ENCODE data around the gene ZIC2. TPM values are rescaled to one million over a fixed set of nuclear protein-coding genes. Genes with fewer than 3 reads are reported as not detected.

The ZIC2 gene
- total and polyA plus RNA-seq, 2 experiments from 2014 or later: 0.10 to 0.15 TPM

DNA sequence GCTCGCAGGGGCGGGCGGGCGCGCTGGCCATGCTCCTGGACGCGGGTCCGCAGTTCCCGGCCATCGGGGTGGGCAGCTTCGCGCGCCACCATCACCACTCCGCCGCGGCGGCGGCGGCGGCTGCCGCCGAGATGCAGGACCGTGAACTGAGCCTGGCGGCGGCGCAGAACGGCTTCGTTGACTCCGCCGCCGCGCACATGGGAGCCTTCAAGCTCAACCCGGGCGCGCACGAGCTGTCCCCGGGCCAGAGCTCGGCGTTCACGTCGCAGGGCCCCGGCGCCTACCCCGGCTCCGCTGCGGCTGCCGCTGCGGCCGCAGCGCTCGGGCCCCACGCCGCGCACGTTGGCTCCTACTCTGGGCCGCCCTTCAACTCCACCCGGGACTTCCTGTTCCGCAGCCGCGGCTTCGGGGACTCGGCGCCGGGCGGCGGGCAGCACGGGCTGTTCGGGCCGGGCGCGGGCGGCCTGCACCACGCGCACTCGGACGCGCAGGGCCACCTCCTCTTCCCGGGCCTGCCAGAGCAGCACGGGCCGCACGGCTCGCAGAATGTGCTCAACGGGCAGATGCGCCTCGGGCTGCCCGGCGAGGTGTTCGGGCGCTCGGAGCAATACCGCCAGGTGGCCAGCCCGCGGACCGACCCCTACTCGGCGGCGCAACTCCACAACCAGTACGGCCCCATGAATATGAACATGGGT is 599 bp downstream of the ZIC2 start:
- TF ChIP-seq, protein P1, sequence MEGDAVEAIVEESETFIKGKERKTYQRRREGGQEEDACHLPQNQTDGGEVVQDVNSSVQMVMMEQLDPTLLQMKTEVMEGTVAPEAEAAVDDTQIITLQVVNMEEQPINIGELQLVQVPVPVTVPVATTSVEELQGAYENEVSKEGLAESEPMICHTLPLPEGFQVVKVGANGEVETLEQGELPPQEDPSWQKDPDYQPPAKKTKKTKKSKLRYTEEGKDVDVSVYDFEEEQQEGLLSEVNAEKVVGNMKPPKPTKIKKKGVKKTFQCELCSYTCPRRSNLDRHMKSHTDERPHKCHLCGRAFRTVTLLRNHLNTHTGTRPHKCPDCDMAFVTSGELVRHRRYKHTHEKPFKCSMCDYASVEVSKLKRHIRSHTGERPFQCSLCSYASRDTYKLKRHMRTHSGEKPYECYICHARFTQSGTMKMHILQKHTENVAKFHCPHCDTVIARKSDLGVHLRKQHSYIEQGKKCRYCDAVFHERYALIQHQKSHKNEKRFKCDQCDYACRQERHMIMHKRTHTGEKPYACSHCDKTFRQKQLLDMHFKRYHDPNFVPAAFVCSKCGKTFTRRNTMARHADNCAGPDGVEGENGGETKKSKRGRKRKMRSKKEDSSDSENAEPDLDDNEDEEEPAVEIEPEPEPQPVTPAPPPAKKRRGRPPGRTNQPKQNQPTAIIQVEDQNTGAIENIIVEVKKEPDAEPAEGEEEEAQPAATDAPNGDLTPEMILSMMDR (IDR thresholded peaks at IDR 0.05; ENCODE audit: poor library complexity): no peak
- peak; percentile 82 for TF ChIP-seq EZH2 (IDR thresholded peaks at IDR 0.05; ENCODE audit: borderline replicate concordance)
- Histone ChIP-seq H4K20me1 (ENCODE audit: insufficient read depth, poor library complexity, severe bottlenecking) (no peaks in the 10 kb centered on the region), H3K36me3 (replicated peaks; ENCODE audit: insufficient read depth, low read depth) (no peaks in the 10 kb centered on the region), H3K4me1 (ENCODE audit: insufficient read depth) (peaks cover 15% of the 10 kb centered on the region), H3K4me3 (no peak overlapping the region), H3K79me2 (no peaks in the 10 kb centered on the region), H3K9me2 (replicated peaks; ENCODE audit: insufficient read depth) (no peaks in the 10 kb centered on the region), H3K27me3 (peaks cover 88% of the 10 kb centered on the region), H2AFZ (peak overlapping the region; percentile 35), H3K27ac (no peak overlapping the region), H3K4me2 (peak overlapping the region; percentile 96), H3K9me3 (ENCODE audit: low read depth) (no peaks in the 10 kb centered on the region)
- WGBS (ENCODE audit: low lambda C conversion rate, missing lambda C conversion rate): under 1% methylated on average over 67 of the region's 98 CpGs
- peak; percentile 44 for DNase-seq (ENCODE audit: low spot score)

DNA sequence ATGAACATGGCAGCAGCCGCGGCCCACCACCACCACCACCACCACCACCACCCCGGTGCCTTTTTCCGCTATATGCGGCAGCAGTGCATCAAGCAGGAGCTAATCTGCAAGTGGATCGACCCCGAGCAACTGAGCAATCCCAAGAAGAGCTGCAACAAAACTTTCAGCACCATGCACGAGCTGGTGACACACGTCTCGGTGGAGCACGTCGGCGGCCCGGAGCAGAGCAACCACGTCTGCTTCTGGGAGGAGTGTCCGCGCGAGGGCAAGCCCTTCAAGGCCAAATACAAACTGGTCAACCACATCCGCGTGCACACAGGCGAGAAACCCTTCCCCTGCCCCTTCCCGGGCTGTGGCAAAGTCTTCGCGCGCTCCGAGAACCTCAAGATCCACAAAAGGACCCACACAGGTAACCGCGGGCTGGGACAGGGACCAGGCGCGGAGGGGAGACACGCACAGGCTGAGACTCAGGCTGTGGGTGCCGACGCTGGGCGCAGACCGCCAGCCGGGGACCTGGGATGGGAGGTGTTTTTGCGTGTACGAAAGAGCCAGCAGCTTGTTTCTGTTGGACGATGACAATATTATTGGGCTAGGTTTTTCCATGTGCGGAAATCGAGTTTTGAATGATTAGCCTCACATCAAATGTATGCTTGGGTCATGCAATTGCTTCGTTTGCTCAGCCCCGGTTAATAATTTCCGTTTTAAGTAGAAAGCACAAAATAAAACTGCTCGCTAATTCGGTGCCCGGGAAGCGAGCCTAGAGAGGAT is 1.3 kb downstream of the ZIC2 start:
- DNase-seq (ENCODE audit: low spot score): no peak
- Histone ChIP-seq H4K20me1 (ENCODE audit: insufficient read depth, poor library complexity, severe bottlenecking) (no peaks in the 10 kb centered on the region), H3K4me2 (peak overlapping the region; percentile 96), H3K36me3 (replicated peaks; ENCODE audit: insufficient read depth, low read depth) (no peaks in the 10 kb centered on the region), H3K79me2 (no peaks in the 10 kb centered on the region), H3K27ac (no peak overlapping the region), H3K4me1 (ENCODE audit: insufficient read depth) (peaks cover 15% of the 10 kb centered on the region), H3K9me3 (ENCODE audit: low read depth) (no peaks in the 10 kb centered on the region), H3K27me3 (peaks cover 88% of the 10 kb centered on the region), H3K9me2 (replicated peaks; ENCODE audit: insufficient read depth) (no peaks in the 10 kb centered on the region), H3K4me3 (no peak overlapping the region), H2AFZ (peak overlapping the region; percentile 35)
- 3% methylated on average over 48 of the region's 48 CpGs for WGBS (ENCODE audit: low lambda C conversion rate, missing lambda C conversion rate)
- TF ChIP-seq EZH2 (IDR thresholded peaks at IDR 0.05; ENCODE audit: borderline replicate concordance): no peak
- TF ChIP-seq, protein P1 (IDR thresholded peaks at IDR 0.05; ENCODE audit: poor library complexity): no peak
- TF ChIP-seq EZH2phosphoT487 (IDR thresholded peaks at IDR 0.05; ENCODE audit: low read depth, severe bottlenecking, unreplicated experiment): peak; percentile 32

DNA sequence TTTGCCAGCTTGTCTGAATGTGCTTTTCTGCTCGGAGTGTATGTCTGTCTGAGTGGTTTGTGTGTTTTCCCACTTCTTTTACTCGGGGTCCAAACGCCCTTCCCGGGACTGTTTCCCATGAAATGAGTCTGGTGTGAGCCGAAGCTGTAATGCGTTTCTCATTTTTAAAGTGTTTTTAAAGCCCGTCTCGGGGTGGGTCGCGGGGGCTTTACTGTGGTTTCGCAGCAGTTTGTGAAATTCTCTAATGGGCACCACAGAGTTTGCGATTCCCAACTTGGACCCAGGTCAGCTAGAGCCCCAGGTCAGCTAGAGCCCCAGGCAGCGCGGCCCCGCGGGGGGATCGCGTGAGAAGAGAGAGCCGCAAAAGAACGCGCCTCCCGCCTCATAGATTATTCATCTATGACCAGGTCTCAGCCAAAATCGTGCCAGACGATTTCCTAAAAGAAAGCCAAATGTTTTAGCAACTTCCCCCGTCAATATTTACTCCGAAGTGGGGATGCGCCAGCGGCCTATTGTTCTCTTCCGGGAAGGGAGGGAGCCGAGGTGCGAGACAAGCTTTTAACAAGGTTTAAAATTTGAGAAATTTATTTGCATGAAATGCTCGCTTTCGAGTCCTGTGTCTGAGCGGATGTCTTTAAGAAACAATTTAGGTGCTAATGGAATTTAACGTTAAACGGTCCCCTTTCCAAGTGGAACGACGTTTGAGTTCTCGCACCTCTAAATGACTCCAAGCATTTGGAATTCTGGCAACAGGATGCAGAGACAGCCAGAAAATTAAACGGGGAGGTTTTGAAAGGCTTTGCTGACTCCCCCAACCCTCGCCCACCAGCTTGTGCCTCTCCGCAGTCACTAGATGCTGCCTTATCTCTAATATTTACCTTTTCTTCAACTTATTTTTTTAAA is 2.2 kb downstream of the ZIC2 start:
- WGBS (ENCODE audit: low lambda C conversion rate, missing lambda C conversion rate): 4% methylated on average over 42 of the region's 42 CpGs
- H3K4me1 ChIP-seq (ENCODE audit: insufficient read depth): peaks cover 15% of the 10 kb centered on the region

More for the DNA sequence above, 2.2 kb downstream of the ZIC2 start:
- Histone ChIP-seq H3K27me3 (peaks cover 88% of the 10 kb centered on the region), H4K20me1 (ENCODE audit: insufficient read depth, poor library complexity, severe bottlenecking) (no peaks in the 10 kb centered on the region), H3K9me3 (ENCODE audit: low read depth) (no peaks in the 10 kb centered on the region), H3K4me3 (no peak overlapping the region), H3K79me2 (no peaks in the 10 kb centered on the region), H3K4me2 (no peak overlapping the region), H3K9me2 (replicated peaks; ENCODE audit: insufficient read depth) (no peaks in the 10 kb centered on the region), H2AFZ (no peak overlapping the region), H3K36me3 (replicated peaks; ENCODE audit: insufficient read depth, low read depth) (no peaks in the 10 kb centered on the region), H3K27ac (no peak overlapping the region)
- DNase-seq (ENCODE audit: low spot score): peak; percentile 11
- TF ChIP-seq, protein P1 (IDR thresholded peaks at IDR 0.05; ENCODE audit: poor library complexity): no peak
- TF ChIP-seq EZH2phosphoT487 (IDR thresholded peaks at IDR 0.05; ENCODE audit: low read depth, severe bottlenecking, unreplicated experiment) (peak; percentile 20), EZH2 (IDR thresholded peaks at IDR 0.05; ENCODE audit: borderline replicate concordance) (peak; percentile 5)

All from hepatocyte (in vitro differentiated cells).